Glomerular endothelial cell (primary cell): ENCODE data around the gene ACVR1B. TPM values are rescaled to one million over a fixed set of nuclear protein-coding genes. Genes with fewer than 3 reads are reported as not detected.

Experiments
- DNase-seq: peaks from one replicate; pipeline ENCODE4 v3.0.0-alpha.2; 2011; ENCODE audit warnings: low read depth, low spot score; ENCODE audit errors: extremely low read depth
- total RNA-seq: library from RNA; depleted of rRNA; stranded (reverse); fragments of >200 nt; gene quantifications from 2 replicates; pipeline ENCODE4 v1.2.3, GENCODE V29; 2015

Gene ACVR1B
- total RNA-seq, 1 donor from 2014 or later, result 9.0 TPM

GRCh38 chr12:51942056-51942455, 9.4 kb upstream of the ACVR1B start:
- no peak for DNase-seq

GRCh38 chr12:51942501-51943000, 8.9 kb upstream of the ACVR1B start:
- no peak for DNase-seq

GRCh38 chr12:51943346-51943745, 8.2 kb upstream of the ACVR1B start:
- no peak for DNase-seq

GRCh38 chr12:51944608-51945233, 6.8 kb upstream of the ACVR1B start:
- no peak for DNase-seq

GRCh38 chr12:51947246-51947996, 4.1 kb upstream of the ACVR1B start:
- no peak for DNase-seq

- no peak for DNase-seq
Measured at GRCh38 chr12:51948066-51948465, 3.4 kb upstream of the ACVR1B start.

- no peak for DNase-seq
Measured at GRCh38 chr12:51949342-51950030, 2.0 kb upstream of the ACVR1B start.

- DNase-seq, result no peak
Measured at GRCh38 chr12:51950682-51951198, 759 bp upstream of the ACVR1B start.

GRCh38 chr12:51951843-51952722, 584 bp downstream of the ACVR1B start:
- no peak for DNase-seq

GRCh38 chr12:51953089-51953488, 1.6 kb downstream of the ACVR1B start:
- no peak for DNase-seq

GRCh38 chr12:51953864-51954263, 2.4 kb downstream of the ACVR1B start:
- no peak for DNase-seq

- DNase-seq, result no peak
Measured at GRCh38 chr12:51954561-51955361, 3.3 kb downstream of the ACVR1B start.

GRCh38 chr12:51955702-51956101, 4.2 kb downstream of the ACVR1B start:
- no peak for DNase-seq

- no peak for DNase-seq
Measured at GRCh38 chr12:51958542-51958941, 7.0 kb downstream of the ACVR1B start.

- no peak for DNase-seq
Measured at GRCh38 chr12:51959211-51959610, 7.7 kb downstream of the ACVR1B start.

GRCh38 chr12:51959921-51960320, 8.4 kb downstream of the ACVR1B start:
- no peak for DNase-seq

- DNase-seq, result no peak
Measured at GRCh38 chr12:51960488-51960887, 9.0 kb downstream of the ACVR1B start.

GRCh38 chr12:51960890-51961289, 9.4 kb downstream of the ACVR1B start:
- DNase-seq, result no peak

GRCh38 chr12:51961834-51962233, 10.3 kb downstream of the ACVR1B start:
- DNase-seq, result no peak

GRCh38 chr12:51962737-51963136, 11.2 kb downstream of the ACVR1B start:
- DNase-seq, result no peak
